ENCODE results near the gene DNAH10. TPM values are rescaled to one million over a fixed set of nuclear protein-coding genes. Genes with fewer than 3 reads are reported as not detected.

The DNAH10 gene
- total and polyA plus RNA-seq, 2 donors from 2014 or later = 0.24 to 0.28 TPM

- Histone ChIP-seq H3K27me3 (ENCODE audit: control insufficient read depth, insufficient read depth, low read length) (no peaks in the 10 kb centered on the region), H3K27ac (ENCODE audit: low read depth in 2 of 2, low read length in 2 of 2) (no peak overlapping the region), H3K36me3 (ENCODE audit: control insufficient read depth in 2 of 3, insufficient read depth in 3 of 3, low read length in 3 of 3) (no peaks in the 10 kb centered on the region), H3K9ac (ENCODE audit: low read length in 3 of 3) (no peak overlapping the region), H3K9me3 (ENCODE audit: control insufficient read depth in 2 of 3, insufficient read depth in 1 of 3, low read length in 3 of 3) (no peaks in the 10 kb centered on the region), H3K4me1 (ENCODE audit: control insufficient read depth in 2 of 3, insufficient read depth in 2 of 3, low read depth in 1 of 3, low read length in 3 of 3) (no peaks in the 10 kb centered on the region), H3K4me3 (ENCODE audit: low read length in 3 of 3) (no peak overlapping the region)
- FAIRE-seq (no peak), DNase-seq (no peak)
- intact Hi-C loops (cut with DNase I) = no loop called here
- TF ChIP-seq CTCF (IDR thresholded peaks at IDR 0.05; ENCODE audit: borderline replicate concordance, extremely low read depth, insufficient read depth) = no peak
Measured at GRCh38 chr12:123772074-123772473, 10.0 kb downstream of the DNAH10 start.

DNA sequence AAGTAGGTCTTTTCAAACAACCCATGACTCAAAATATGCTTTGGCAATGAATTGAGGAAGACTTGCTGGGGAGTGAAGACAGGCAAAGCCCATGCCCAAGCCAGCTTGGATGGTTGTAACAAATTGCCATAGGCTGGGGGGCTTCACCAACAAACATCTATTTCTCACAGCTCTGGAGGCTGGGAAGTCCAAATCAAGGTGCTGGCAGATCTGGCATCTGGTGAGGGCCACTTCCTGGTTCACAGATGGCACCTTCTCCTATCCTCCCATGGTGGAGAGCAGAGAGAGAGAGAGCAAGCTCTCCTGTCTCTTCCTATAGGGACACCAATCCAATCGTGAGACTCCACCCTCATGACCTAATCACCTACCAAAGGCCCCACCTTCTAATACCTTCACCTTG is 11.3 kb downstream of the DNAH10 start:
- DNase-seq = no peak
- H3K4me3 ChIP-seq (ENCODE audit: low read length in 3 of 3) = no peak overlapping the region
- no peak for FAIRE-seq
- H3K9ac ChIP-seq (ENCODE audit: low read length in 3 of 3) = no peak overlapping the region
- H3K9me3 ChIP-seq (ENCODE audit: control insufficient read depth in 2 of 3, insufficient read depth in 1 of 3, low read length in 3 of 3) = no peaks in the 10 kb centered on the region
- TF ChIP-seq CTCF (IDR thresholded peaks at IDR 0.05; ENCODE audit: borderline replicate concordance, extremely low read depth, insufficient read depth) = no peak
- no peak overlapping the region for H3K27ac ChIP-seq (ENCODE audit: low read depth in 2 of 2, low read length in 2 of 2)
- H3K4me1 ChIP-seq (ENCODE audit: control insufficient read depth in 2 of 3, insufficient read depth in 2 of 3, low read depth in 1 of 3, low read length in 3 of 3) = no peaks in the 10 kb centered on the region
- intact Hi-C loops (cut with DNase I) = no loop called here
- no peaks in the 10 kb centered on the region for H3K36me3 ChIP-seq (ENCODE audit: control insufficient read depth in 2 of 3, insufficient read depth in 3 of 3, low read length in 3 of 3)
- no peaks in the 10 kb centered on the region for H3K27me3 ChIP-seq (ENCODE audit: control insufficient read depth, insufficient read depth, low read length)

- intact Hi-C loops (cut with DNase I) = no loop called here
Measured at GRCh38 chr12:123779551-123779950, 17.4 kb downstream of the DNAH10 start.

More at GRCh38 chr12:123779551-123779950, 17.4 kb downstream of the DNAH10 start:
- H3K4me3 ChIP-seq (ENCODE audit: low read length in 3 of 3) = no peak overlapping the region
- DNase-seq (no peak), FAIRE-seq (no peak)
- TF ChIP-seq CTCF (IDR thresholded peaks at IDR 0.05; ENCODE audit: borderline replicate concordance, extremely low read depth, insufficient read depth) = no peak
- H3K36me3 ChIP-seq (ENCODE audit: control insufficient read depth in 2 of 3, insufficient read depth in 3 of 3, low read length in 3 of 3) = no peaks in the 10 kb centered on the region
- H3K4me1 ChIP-seq (ENCODE audit: control insufficient read depth in 2 of 3, insufficient read depth in 2 of 3, low read depth in 1 of 3, low read length in 3 of 3) = no peaks in the 10 kb centered on the region
- no peak overlapping the region for H3K27ac ChIP-seq (ENCODE audit: low read depth in 2 of 2, low read length in 2 of 2)
- H3K9ac ChIP-seq (ENCODE audit: low read length in 3 of 3) = no peak overlapping the region
- H3K9me3 ChIP-seq (ENCODE audit: control insufficient read depth in 2 of 3, insufficient read depth in 1 of 3, low read length in 3 of 3) = no peaks in the 10 kb centered on the region
- H3K27me3 ChIP-seq (ENCODE audit: control insufficient read depth, insufficient read depth, low read length) = no peaks in the 10 kb centered on the region
